GM12878 (cell line): ENCODE data around the gene MTFR1L. TPM values are rescaled to one million over a fixed set of nuclear protein-coding genes. Genes with fewer than 3 reads are reported as not detected.

Experiments
- ATAC-seq: fragments of 200-7000 bp; cut with Tn5 transposase; 3 replicates; pipeline ENCODE4 v1.9.1; 2020; ENCODE audit warnings: mild to moderate bottlenecking, moderate library complexity
- BruUV-seq: library from RNA; stranded (reverse); fragments of 400-500 nt; replicated peaks from 2 replicates; lab custom pipeline; 2021; lab: Mats Ljungman, UMichigan
- CTCF ChIA-PET: fragments of 300-600 bp; sonication (Branson Sonifier 250); formaldehyde crosslinking; extraction: SDS; loops from one replicate; lab custom pipeline; 2021; ENCODE audit warnings: inconsistent platforms; lab: Yijun Ruan, JAX
- POLR2A ChIA-PET: fragments of 350-600 bp; formaldehyde crosslinking; extraction: SDS; loops from one replicate; lab custom pipeline; 2021; ENCODE audit warnings: inconsistent platforms; lab: Charles Lee
- RAD21 ChIA-PET: fragments of 300-600 bp; sonication (Branson Sonifier 250); formaldehyde crosslinking; loops from one replicate; lab custom pipeline; 2023; ENCODE audit warnings: antibody characterized with exemption; ENCODE audit not compliant: unreplicated experiment; lab: Charles Lee
- SMC1A ChIA-PET: fragments of 300-600 bp; sonication (Branson Sonifier 250); formaldehyde crosslinking; loops from one replicate; lab custom pipeline; 2023; ENCODE audit not compliant: unreplicated experiment, uncharacterized antibody; lab: Charles Lee
- DNase-seq: peaks from one replicate; pipeline ENCODE4 v3.0.0-alpha.2; 2011; ENCODE audit warnings: low read depth, low spot score
- FAIRE-seq: peaks from 3 replicates; lab custom pipeline; 2011; peaks lifted over from hg19 to GRCh38; lab: Jason Lieb, UNC
- H2AFZ ChIP-seq: 2 replicates; pipeline ENCODE4 v1.6.0; 2011; ENCODE audit warnings: low read depth, low read length, control low read depth; ENCODE audit not compliant: control insufficient read depth
- H3K27ac ChIP-seq: 2 replicates; pipeline ENCODE4 v1.5.1; 2011; ENCODE audit warnings: control low read depth; ENCODE audit not compliant: control insufficient read depth, insufficient read depth
- H3K27me3 ChIP-seq, 2 experiments: replicated peaks in 1 of 2; 2 replicates each; pipeline versions ENCODE4 v1.6.0 to v1.6.1; 2011; ENCODE audit warnings: low read length in 1 of 2; ENCODE audit not compliant: control insufficient read depth in 2 of 2, insufficient read depth in 2 of 2
- H3K36me3 ChIP-seq, 2 experiments: 2 replicates each; pipeline ENCODE4 v1.5.1; 2011; ENCODE audit warnings: low read length in 1 of 2; ENCODE audit not compliant: control insufficient read depth in 2 of 2, insufficient read depth in 2 of 2
- H3K4me1 ChIP-seq: 2 replicates; pipeline ENCODE4 v1.6.1; 2011; ENCODE audit warnings: mild to moderate bottlenecking, low read length, moderate library complexity, mixed read lengths; ENCODE audit not compliant: control insufficient read depth, insufficient read depth
- H3K4me2 ChIP-seq: 2 replicates; pipeline ENCODE4 v1.6.0; 2011; ENCODE audit warnings: control low read depth; ENCODE audit not compliant: control insufficient read depth, insufficient read depth
- H3K4me3 ChIP-seq: fragments of 200-600 bp; sonication (generic); 2 replicates; pipeline ENCODE4 v1.5.1; 2016
- H3K79me2 ChIP-seq: 2 replicates; pipeline ENCODE4 v1.6.0; 2011; ENCODE audit warnings: low read length; ENCODE audit not compliant: control insufficient read depth, insufficient read depth
- H3K9ac ChIP-seq: 2 replicates; pipeline ENCODE4 v1.8.0; 2011; ENCODE audit warnings: low read length, control low read depth, mixed read lengths; ENCODE audit not compliant: control insufficient read depth, insufficient read depth
- H3K9me3 ChIP-seq: replicated peaks from 3 replicates; pipeline ENCODE4 v1.5.1; 2011; ENCODE audit warnings: mild to moderate bottlenecking, low read length; ENCODE audit not compliant: control insufficient read depth, insufficient read depth
- H4K20me1 ChIP-seq: 2 replicates; pipeline ENCODE4 v1.6.0; 2011; ENCODE audit not compliant: control insufficient read depth, insufficient read depth
- CREB1 ChIP-seq: IDR thresholded peaks from 2 replicates; pipeline ENCODE4 v1.6.1; 2012; ENCODE audit warnings: low read depth, mild to moderate bottlenecking, inconsistent platforms
- MEF2A ChIP-seq: IDR thresholded peaks from 2 replicates; pipeline ENCODE4 v1.6.1; 2011; ENCODE audit warnings: low read depth, mild to moderate bottlenecking, low read length, moderate library complexity; ENCODE audit not compliant: insufficient read depth
- MTA3 ChIP-seq: IDR thresholded peaks from 2 replicates; pipeline ENCODE4 v1.6.1; 2012; ENCODE audit warnings: low read length, inconsistent platforms, borderline replicate concordance
- NFIC ChIP-seq: IDR thresholded peaks from 2 replicates; pipeline ENCODE4 v1.6.1; 2012; ENCODE audit warnings: low read depth, mild to moderate bottlenecking, inconsistent platforms, low read length, moderate library complexity
- RELA ChIP-seq: fragments of 450-650 bp; IDR thresholded peaks from 2 replicates; pipeline ENCODE4 v1.8.0; 2014; ENCODE audit warnings: borderline replicate concordance; ENCODE audit not compliant: partially characterized antibody
- SMAD5 ChIP-seq: IDR thresholded peaks from 2 replicates; pipeline ENCODE4 v1.6.1; 2016; ENCODE audit warnings: antibody characterized with exemption, low read depth
- SP1 ChIP-seq: IDR thresholded peaks from one replicate; pipeline ENCODE4 v1.6.1; 2011; ENCODE audit warnings: low read depth, low read length
- WGBS: methylation state at CpG from one replicate; pipeline ENCODE4 v1.1.6; 2016; ENCODE audit warnings: low lambda C conversion rate; ENCODE audit not compliant: insufficient replicate concordance, insufficient coverage; ENCODE audit errors: missing lambda C conversion rate; 5-methylcytosine and 5-hydroxymethylcytosine counted together
- in situ Hi-C: fragments of 300-500 bp; cut with MboI; formaldehyde crosslinking; loops from 9 replicates; pipeline ENCODE4 v1.14.3; 2018; ENCODE audit warnings: mixed read lengths
- intact Hi-C: fragments of 100-400 bp; cut with micrococcal nuclease; formaldehyde crosslinking; loops from one replicate; pipeline ENCODE4 v1.14.2; 2022; ENCODE audit not compliant: unreplicated experiment
- polyA plus RNA-seq, 11 experiments: library from polyadenylated mRNA; depleted of rRNA in 4 of 11; unstranded in 6 of 11; stranded (reverse) in 5 of 11; fragments of >200 nt; fragmentation: Nextera tagmentation in 4 of 11; fragmentation: Illumina TruSeq in 1 of 11; extraction: Ambion mirVana in 4 of 11; extraction: Trizol in 1 of 11; gene quantifications; 1 replicate in 1 of 11; 2 replicates in 10 of 11; pipeline versions ENCODE4 v1.2.1 to v1.2.3, GENCODE V29; 2011 to 2016; ENCODE audit warnings: inconsistent platforms in 2 of 11, missing spikeins in 2 of 11, low read depth in 1 of 11
- total RNA-seq, 4 experiments: library from RNA; depleted of rRNA in 3 of 4; stranded (reverse); fragments of >200 nt in 3 of 4; fragmentation: Illumina TruSeq in 1 of 4; extraction: Trizol in 1 of 4; gene quantifications; 2 replicates each; pipeline versions ENCODE4 v1.2.1 to v1.2.3, GENCODE V29; 2013 to 2021
- TF ChIP-seq, protein P1 (sequence below): fragments of 150-350 bp; IDR thresholded peaks from 2 replicates; pipeline ENCODE4 v1.6.1; 2016; ENCODE audit warnings: low read depth, low read length
- TF ChIP-seq, protein P2 (sequence below): IDR thresholded peaks from 2 replicates; pipeline ENCODE4 v1.6.1; 2012; ENCODE audit warnings: low read depth, low read length, improper control_type of control experiment

The MTFR1L gene
- total and polyA plus RNA-seq, 10 of the 15 experiments (the other 5 are each of a cell fraction or from before 2014, with no cell fraction given) = 16.9 to 44.2 (median 30.3) TPM

DNA sequence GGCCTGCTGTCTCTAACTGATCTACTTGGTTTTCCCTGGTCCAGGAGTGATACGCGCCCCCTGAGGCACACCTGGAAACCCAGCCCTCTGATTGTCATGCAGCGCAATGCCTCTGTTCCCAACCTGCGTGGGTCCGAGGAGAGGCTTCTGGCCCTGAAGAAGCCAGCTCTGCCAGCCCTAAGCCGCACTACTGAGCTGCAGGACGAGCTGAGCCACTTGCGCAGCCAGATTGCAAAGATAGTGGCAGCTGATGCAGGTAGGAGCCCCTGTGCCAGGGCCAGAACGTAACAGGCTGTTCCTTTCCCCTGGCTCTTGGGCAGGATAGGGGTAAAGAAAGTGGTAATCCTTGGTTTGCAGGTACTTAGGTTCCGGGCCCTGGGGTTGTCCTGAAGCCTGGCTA, 6.8 kb downstream of the MTFR1L start:
- in situ Hi-C loops = no loop called here

More for the DNA sequence above, 6.8 kb downstream of the MTFR1L start:
- BruUV-seq = no TSS peak
- DNase-seq = no peak
- no peak for FAIRE-seq
- RAD21 ChIA-PET = no interaction called here
- H3K27me3 ChIP-seq = no peaks in the 10 kb centered on the region
- WGBS = 99% methylated on average over 10 of the region's 10 CpGs
- no peak overlapping the region for H3K4me3 ChIP-seq
- H3K79me2 ChIP-seq = peaks cover 8% of the 10 kb centered on the region
- H4K20me1 ChIP-seq = no peaks in the 10 kb centered on the region
- TF ChIP-seq, protein P1, sequence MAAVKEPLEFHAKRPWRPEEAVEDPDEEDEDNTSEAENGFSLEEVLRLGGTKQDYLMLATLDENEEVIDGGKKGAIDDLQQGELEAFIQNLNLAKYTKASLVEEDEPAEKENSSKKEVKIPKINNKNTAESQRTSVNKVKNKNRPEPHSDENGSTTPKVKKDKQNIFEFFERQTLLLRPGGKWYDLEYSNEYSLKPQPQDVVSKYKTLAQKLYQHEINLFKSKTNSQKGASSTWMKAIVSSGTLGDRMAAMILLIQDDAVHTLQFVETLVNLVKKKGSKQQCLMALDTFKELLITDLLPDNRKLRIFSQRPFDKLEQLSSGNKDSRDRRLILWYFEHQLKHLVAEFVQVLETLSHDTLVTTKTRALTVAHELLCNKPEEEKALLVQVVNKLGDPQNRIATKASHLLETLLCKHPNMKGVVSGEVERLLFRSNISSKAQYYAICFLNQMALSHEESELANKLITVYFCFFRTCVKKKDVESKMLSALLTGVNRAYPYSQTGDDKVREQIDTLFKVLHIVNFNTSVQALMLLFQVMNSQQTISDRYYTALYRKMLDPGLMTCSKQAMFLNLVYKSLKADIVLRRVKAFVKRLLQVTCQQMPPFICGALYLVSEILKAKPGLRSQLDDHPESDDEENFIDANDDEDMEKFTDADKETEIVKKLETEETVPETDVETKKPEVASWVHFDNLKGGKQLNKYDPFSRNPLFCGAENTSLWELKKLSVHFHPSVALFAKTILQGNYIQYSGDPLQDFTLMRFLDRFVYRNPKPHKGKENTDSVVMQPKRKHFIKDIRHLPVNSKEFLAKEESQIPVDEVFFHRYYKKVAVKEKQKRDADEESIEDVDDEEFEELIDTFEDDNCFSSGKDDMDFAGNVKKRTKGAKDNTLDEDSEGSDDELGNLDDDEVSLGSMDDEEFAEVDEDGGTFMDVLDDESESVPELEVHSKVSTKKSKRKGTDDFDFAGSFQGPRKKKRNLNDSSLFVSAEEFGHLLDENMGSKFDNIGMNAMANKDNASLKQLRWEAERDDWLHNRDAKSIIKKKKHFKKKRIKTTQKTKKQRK = no peak
- TF ChIP-seq, protein P2, sequence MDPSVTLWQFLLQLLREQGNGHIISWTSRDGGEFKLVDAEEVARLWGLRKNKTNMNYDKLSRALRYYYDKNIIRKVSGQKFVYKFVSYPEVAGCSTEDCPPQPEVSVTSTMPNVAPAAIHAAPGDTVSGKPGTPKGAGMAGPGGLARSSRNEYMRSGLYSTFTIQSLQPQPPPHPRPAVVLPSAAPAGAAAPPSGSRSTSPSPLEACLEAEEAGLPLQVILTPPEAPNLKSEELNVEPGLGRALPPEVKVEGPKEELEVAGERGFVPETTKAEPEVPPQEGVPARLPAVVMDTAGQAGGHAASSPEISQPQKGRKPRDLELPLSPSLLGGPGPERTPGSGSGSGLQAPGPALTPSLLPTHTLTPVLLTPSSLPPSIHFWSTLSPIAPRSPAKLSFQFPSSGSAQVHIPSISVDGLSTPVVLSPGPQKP = no peak
- no peak for TF ChIP-seq SMAD5
- no peak for TF ChIP-seq MEF2A
- no peak for TF ChIP-seq NFIC
- TF ChIP-seq SP1 = no peak
- no peak for TF ChIP-seq RELA
- no peak for TF ChIP-seq MTA3
- TF ChIP-seq CREB1 = no peak
- intact Hi-C loops = loop anchor here (10.0 kb wide), 1 partner anchor 178 kb away; no protein-coding TSS in a partner anchor
- CTCF ChIA-PET = no interaction called here
- H3K36me3 ChIP-seq = peaks cover 8 to 20% of the 10 kb centered on the region in 2 experiments
- no peak overlapping the region for H3K27ac ChIP-seq
- H3K9ac ChIP-seq = no peak overlapping the region
- no peak for ATAC-seq
- POLR2A ChIA-PET = interaction anchor here (0.5 kb wide), 1 partner anchor 23 kb away, joined by 4 read pairs; no protein-coding TSS in a partner anchor
- peaks cover 4% of the 10 kb centered on the region for H3K4me1 ChIP-seq
- no peaks in the 10 kb centered on the region for H3K9me3 ChIP-seq
- no peak overlapping the region for H2AFZ ChIP-seq
- H3K4me2 ChIP-seq = no peak overlapping the region
- SMC1A ChIA-PET = no interaction called here
